Astrocyte (in vitro differentiated cells and primary cell): ENCODE measurements around the gene LMOD3. TPM values are rescaled to one million over a fixed set of nuclear protein-coding genes. Genes with fewer than 3 reads are reported as not detected.

Experiments
- DNase-seq: peaks from one replicate; pipeline ENCODE4 v3.0.0-alpha.2; 2010; ENCODE audit warnings: low read depth
- FAIRE-seq: peaks from 2 replicates; lab custom pipeline; 2011; peaks lifted over from hg19 to GRCh38; lab: Jason Lieb, UNC
- H2AFZ ChIP-seq: 2 replicates; pipeline ENCODE4 v1.6.0; 2012; ENCODE audit warnings: low read depth, low read length, inconsistent platforms
- H3K27ac ChIP-seq: 2 replicates; pipeline ENCODE4 v1.5.1; 2011; ENCODE audit warnings: low read depth, low read length, inconsistent platforms
- H3K27me3 ChIP-seq: 2 replicates; pipeline ENCODE4 v1.6.0; 2011; ENCODE audit warnings: low read length, inconsistent platforms; ENCODE audit not compliant: insufficient read depth
- H3K36me3 ChIP-seq: 2 replicates; pipeline ENCODE4 v1.5.1; 2011; ENCODE audit warnings: low read length, inconsistent platforms; ENCODE audit not compliant: insufficient read depth
- H3K4me1 ChIP-seq: 2 replicates; pipeline ENCODE4 v1.5.1; 2011; ENCODE audit warnings: low read length, inconsistent platforms; ENCODE audit not compliant: insufficient read depth
- H3K4me2 ChIP-seq: 2 replicates; pipeline ENCODE4 v1.6.0; 2012; ENCODE audit warnings: low read length, inconsistent platforms
- H3K4me3 ChIP-seq: 2 replicates; pipeline ENCODE4 v1.5.1; 2011; ENCODE audit warnings: low read depth, mild to moderate bottlenecking, low read length, inconsistent platforms; ENCODE audit not compliant: insufficient read depth
- H3K79me2 ChIP-seq: 2 replicates; pipeline ENCODE4 v1.6.0; 2012; ENCODE audit warnings: mild to moderate bottlenecking, low read length, inconsistent platforms; ENCODE audit not compliant: insufficient read depth
- H3K9ac ChIP-seq: 2 replicates; pipeline ENCODE4 v1.6.0; 2012; ENCODE audit warnings: mild to moderate bottlenecking, low read length, inconsistent platforms
- H3K9me3 ChIP-seq: 2 replicates; pipeline ENCODE4 v1.5.1; 2012; ENCODE audit warnings: low read depth, mild to moderate bottlenecking, low read length, inconsistent platforms; ENCODE audit not compliant: insufficient read depth
- H4K20me1 ChIP-seq: 2 replicates; pipeline ENCODE4 v1.6.0; 2012; ENCODE audit warnings: low read length, inconsistent platforms; ENCODE audit not compliant: insufficient read depth
- H3K27ac Mint-ChIP-seq: one replicate; pipeline ENCODE4 v1.8.0; 2021; ENCODE audit warnings: mild to moderate bottlenecking, mixed read lengths; ENCODE audit not compliant: unreplicated experiment
- H3K27me3 Mint-ChIP-seq: one replicate; pipeline ENCODE4 v1.8.0; 2021; ENCODE audit warnings: low read depth, mixed read lengths; ENCODE audit not compliant: unreplicated experiment
- H3K36me3 Mint-ChIP-seq: one replicate; pipeline ENCODE4 v1.8.0; 2021; ENCODE audit warnings: low read depth, mixed read lengths; ENCODE audit not compliant: unreplicated experiment
- H3K4me1 Mint-ChIP-seq: one replicate; pipeline ENCODE4 v1.8.0; 2021; ENCODE audit warnings: low read depth, mixed read lengths; ENCODE audit not compliant: unreplicated experiment
- H3K4me3 Mint-ChIP-seq: one replicate; pipeline ENCODE4 v1.8.0; 2021; ENCODE audit warnings: mild to moderate bottlenecking, moderate library complexity, mixed read lengths; ENCODE audit not compliant: unreplicated experiment
- H3K9me3 Mint-ChIP-seq: one replicate; pipeline ENCODE4 v1.8.0; 2021; ENCODE audit warnings: mild to moderate bottlenecking, mixed read lengths; ENCODE audit not compliant: unreplicated experiment
- CTCF ChIP-seq: IDR thresholded peaks from 2 replicates; pipeline ENCODE4 v1.5.1; 2011; ENCODE audit warnings: low read depth, mild to moderate bottlenecking, inconsistent platforms, low read length, moderate library complexity; ENCODE audit not compliant: insufficient read depth
- EZH2 ChIP-seq: IDR thresholded peaks from 2 replicates; pipeline ENCODE4 v1.6.1; 2012; ENCODE audit warnings: mild to moderate bottlenecking, low read length, inconsistent platforms; ENCODE audit not compliant: insufficient read depth
- total RNA-seq: library from RNA; stranded (reverse); gene quantifications from 2 replicates; pipeline ENCODE4 v1.2.1, GENCODE V29; 2021

The LMOD3 gene
- total RNA-seq, 1 donor from 2014 or later, result 0.07 TPM

- no peaks in the 10 kb centered on the region for H3K79me2 ChIP-seq
- Mint-ChIP-seq H3K9me3 (no peaks in the 10 kb centered on the region), H3K36me3 (no peaks in the 10 kb centered on the region), H3K4me1 (no peaks in the 10 kb centered on the region), H3K4me3 (no peak overlapping the region), H3K27me3 (peaks cover 1% of the 10 kb centered on the region), H3K27ac (no peak overlapping the region)
- FAIRE-seq, result no peak
- TF ChIP-seq EZH2, result no peak
- TF ChIP-seq CTCF, result no peak
- DNase-seq, result no peak
- H3K4me1 ChIP-seq, result no peaks in the 10 kb centered on the region
- no peak overlapping the region for H3K4me3 ChIP-seq
- no peak overlapping the region for H3K9ac ChIP-seq
- H2AFZ ChIP-seq, result no peak overlapping the region
- no peak overlapping the region for H3K27ac ChIP-seq
- peaks cover 3% of the 10 kb centered on the region for H3K27me3 ChIP-seq
- no peaks in the 10 kb centered on the region for H3K36me3 ChIP-seq
- H3K9me3 ChIP-seq, result no peaks in the 10 kb centered on the region
- H4K20me1 ChIP-seq, result no peaks in the 10 kb centered on the region
- no peak overlapping the region for H3K4me2 ChIP-seq
Measured at GRCh38 chr3:69126999-69127398, 4.6 kb upstream of the LMOD3 start.

- Mint-ChIP-seq H3K27ac (no peak overlapping the region), H3K9me3 (no peaks in the 10 kb centered on the region), H3K36me3 (no peaks in the 10 kb centered on the region), H3K27me3 (no peaks in the 10 kb centered on the region), H3K4me1 (no peaks in the 10 kb centered on the region), H3K4me3 (no peak overlapping the region)
- Histone ChIP-seq H3K9ac (no peak overlapping the region), H3K4me3 (no peak overlapping the region), H4K20me1 (no peaks in the 10 kb centered on the region), H3K4me2 (no peak overlapping the region), H3K9me3 (no peaks in the 10 kb centered on the region), H3K27me3 (peaks cover 3% of the 10 kb centered on the region), H3K4me1 (no peaks in the 10 kb centered on the region), H3K79me2 (no peaks in the 10 kb centered on the region), H3K27ac (no peak overlapping the region), H3K36me3 (no peaks in the 10 kb centered on the region), H2AFZ (no peak overlapping the region)
- no peak for FAIRE-seq
- no peak for DNase-seq
- no peak for TF ChIP-seq EZH2
- no peak for TF ChIP-seq CTCF
Measured at GRCh38 chr3:69126216-69126615, 3.8 kb upstream of the LMOD3 start.

- Mint-ChIP-seq H3K27ac (no peak overlapping the region), H3K9me3 (no peaks in the 10 kb centered on the region), H3K4me1 (no peaks in the 10 kb centered on the region), H3K36me3 (no peaks in the 10 kb centered on the region), H3K4me3 (no peak overlapping the region), H3K27me3 (no peaks in the 10 kb centered on the region)
- Histone ChIP-seq H3K36me3 (no peaks in the 10 kb centered on the region), H3K9ac (no peak overlapping the region), H3K4me1 (no peaks in the 10 kb centered on the region), H3K4me2 (no peak overlapping the region), H2AFZ (no peak overlapping the region), H4K20me1 (no peaks in the 10 kb centered on the region), H3K9me3 (no peaks in the 10 kb centered on the region), H3K4me3 (no peak overlapping the region), H3K27ac (no peak overlapping the region), H3K27me3 (peaks cover 3% of the 10 kb centered on the region), H3K79me2 (no peaks in the 10 kb centered on the region)
- FAIRE-seq (no peak), DNase-seq (no peak)
- TF ChIP-seq CTCF (no peak), EZH2 (no peak)
Measured at GRCh38 chr3:69121950-69122349, 445 bp downstream of the LMOD3 start.
